WTC11 (cell line): Measurements from ENCODE around the gene ETF1. TPM values are rescaled to one million over a fixed set of nuclear protein-coding genes. Genes with fewer than 3 reads are reported as not detected.

Experiments used
- ATAC-seq: fragments of 200-7000 bp; cut with Tn5 transposase; 2 replicates; pipeline ENCODE4 v1.10.0; 2021; ENCODE audit warnings: mild to moderate bottlenecking, moderate library complexity
- CTCF ChIA-PET: fragments of 300-600 bp; sonication (Branson Sonifier 250); formaldehyde crosslinking; loops from one replicate; lab custom pipeline; 2021; ENCODE audit warnings: antibody characterized with exemption; lab: Charles Lee
- POLR2A ChIA-PET: fragments of 350-600 bp; sonication (Branson Sonifier 250); formaldehyde crosslinking; loops from one replicate; lab custom pipeline; 2021; ENCODE audit warnings: antibody characterized with exemption; lab: Charles Lee
- DNase-seq: peaks from one replicate; pipeline ENCODE4 v3.0.0; 2021; ENCODE audit warnings: low spot score
- H3K27ac Mint-ChIP-seq: 2 replicates; pipeline ENCODE4 v1.8.0; 2021; ENCODE audit warnings: mixed read lengths
- H3K27me3 Mint-ChIP-seq: 2 replicates; pipeline ENCODE4 v1.8.0; 2021; ENCODE audit warnings: low read depth, mild to moderate bottlenecking, moderate library complexity, mixed read lengths
- H3K36me3 Mint-ChIP-seq: 2 replicates; pipeline ENCODE4 v1.8.0; 2021; ENCODE audit warnings: mixed read lengths
- H3K4me1 Mint-ChIP-seq: 2 replicates; pipeline ENCODE4 v1.8.0; 2022; ENCODE audit warnings: mixed read lengths
- H3K4me3 Mint-ChIP-seq: 2 replicates; pipeline ENCODE4 v1.8.0; 2021; ENCODE audit warnings: mild to moderate bottlenecking, moderate library complexity, mixed read lengths
- H3K9me3 Mint-ChIP-seq: 2 replicates; pipeline ENCODE4 v1.8.0; 2021; ENCODE audit warnings: mixed read lengths
- ATF2 ChIP-seq: sonication (generic); formaldehyde crosslinking; IDR thresholded peaks from 2 replicates; pipeline ENCODE4 v1.8.1; 2022; ENCODE audit warnings: low read depth, missing genetic modification reagents, borderline replicate concordance
- CBFB ChIP-seq: sonication (generic); formaldehyde crosslinking; IDR thresholded peaks from 2 replicates; pipeline ENCODE4 v1.8.1; 2022; ENCODE audit warnings: mild to moderate bottlenecking, low read depth, missing genetic modification reagents
- CTCF ChIP-seq: fragments of 200-600 bp; IDR thresholded peaks from 2 replicates; pipeline ENCODE4 v1.8.0; 2022; ENCODE audit warnings: antibody characterized with exemption
- E2F4 ChIP-seq: sonication (generic); formaldehyde crosslinking; IDR thresholded peaks from 2 replicates; pipeline ENCODE4 v1.8.1; 2022; ENCODE audit warnings: low read depth, mild to moderate bottlenecking, moderate library complexity, missing genetic modification reagents, borderline replicate concordance
- EMX1 ChIP-seq: fragments of 250-450 bp; sonication (Bioruptor Pico); IDR thresholded peaks from 2 replicates; pipeline ENCODE4 v1.8.0; 2021; ENCODE audit warnings: mild to moderate bottlenecking
- ERG ChIP-seq: fragments of 250-450 bp; sonication (Bioruptor Pico); IDR thresholded peaks from 2 replicates; pipeline ENCODE4 v1.8.0; 2021; ENCODE audit warnings: mild to moderate bottlenecking
- ESRRA ChIP-seq: sonication (generic); formaldehyde crosslinking; IDR thresholded peaks from 2 replicates; pipeline ENCODE4 v1.8.1; 2022; ENCODE audit warnings: mild to moderate bottlenecking, missing genetic modification reagents, borderline replicate concordance
- ETV6 ChIP-seq: sonication (generic); formaldehyde crosslinking; IDR thresholded peaks from 2 replicates; pipeline ENCODE4 v1.8.1; 2022; ENCODE audit warnings: mild to moderate bottlenecking, missing genetic modification reagents
- GRHL2 ChIP-seq: fragments of 250-450 bp; sonication (Bioruptor Pico); IDR thresholded peaks from 2 replicates; pipeline ENCODE4 v1.8.0; 2022; ENCODE audit warnings: mild to moderate bottlenecking, moderate library complexity; ENCODE audit not compliant: insufficient replicate concordance, severe bottlenecking
- IRF2 ChIP-seq: sonication (generic); formaldehyde crosslinking; IDR thresholded peaks from 2 replicates; pipeline ENCODE4 v1.8.0; 2022; ENCODE audit warnings: low read depth, missing genetic modification reagents, borderline replicate concordance
- JUN ChIP-seq: sonication (generic); formaldehyde crosslinking; IDR thresholded peaks from 2 replicates; pipeline ENCODE4 v1.8.0; 2023; ENCODE audit warnings: mild to moderate bottlenecking, missing genetic modification reagents
- KAT7 ChIP-seq: sonication (generic); formaldehyde crosslinking; IDR thresholded peaks from 2 replicates; pipeline ENCODE4 v1.8.1; 2023; ENCODE audit warnings: missing genetic modification reagents, mild to moderate bottlenecking, borderline replicate concordance
- MAX ChIP-seq: sonication (generic); formaldehyde crosslinking; IDR thresholded peaks from 2 replicates; pipeline ENCODE4 v1.8.0; 2022; ENCODE audit warnings: mild to moderate bottlenecking, missing genetic modification reagents
- MXD4 ChIP-seq: fragments of 250-450 bp; sonication (Bioruptor Pico); IDR thresholded peaks from 2 replicates; pipeline ENCODE4 v1.8.0; 2021; ENCODE audit warnings: mild to moderate bottlenecking, moderate library complexity, borderline replicate concordance
- NFATC4 ChIP-seq: fragments of 250-450 bp; sonication (Bioruptor Pico); IDR thresholded peaks from 2 replicates; pipeline ENCODE4 v1.9.0; 2021; ENCODE audit warnings: mild to moderate bottlenecking
- NR3C1 ChIP-seq: sonication (generic); formaldehyde crosslinking; conservative IDR thresholded peaks from 2 replicates; pipeline ENCODE4 v1.8.1; 2023; ENCODE audit warnings: low read depth, mild to moderate bottlenecking, missing genetic modification reagents
- PRRX2 ChIP-seq: fragments of 250-450 bp; sonication (Bioruptor Pico); IDR thresholded peaks from 2 replicates; pipeline ENCODE4 v1.8.0; 2021; ENCODE audit warnings: mild to moderate bottlenecking
- RELA ChIP-seq: sonication (generic); formaldehyde crosslinking; IDR thresholded peaks from 2 replicates; pipeline ENCODE4 v1.8.1; 2022; ENCODE audit warnings: missing genetic modification reagents, mild to moderate bottlenecking, borderline replicate concordance
- RORB ChIP-seq: fragments of 250-450 bp; sonication (Bioruptor Pico); IDR thresholded peaks from 2 replicates; pipeline ENCODE4 v1.9.0; 2021; ENCODE audit warnings: mild to moderate bottlenecking
- SMAD4 ChIP-seq: sonication (generic); formaldehyde crosslinking; IDR thresholded peaks from 2 replicates; pipeline ENCODE4 v1.8.0; 2022; ENCODE audit warnings: mild to moderate bottlenecking, missing genetic modification reagents
- USF2 ChIP-seq: sonication (generic); formaldehyde crosslinking; IDR thresholded peaks from 2 replicates; pipeline ENCODE4 v1.8.1; 2023; ENCODE audit warnings: mild to moderate bottlenecking, missing genetic modification reagents, moderate library complexity
- ZNF263 ChIP-seq: sonication (generic); formaldehyde crosslinking; IDR thresholded peaks from 2 replicates; pipeline ENCODE4 v1.8.1; 2022; ENCODE audit warnings: low read depth, mild to moderate bottlenecking, moderate library complexity, missing genetic modification reagents
- ZNF671 ChIP-seq: fragments of 250-450 bp; sonication (Bioruptor Pico); IDR thresholded peaks from 2 replicates; pipeline ENCODE4 v1.8.0; 2021; ENCODE audit warnings: mild to moderate bottlenecking
- total RNA-seq: library from RNA; stranded (reverse); gene quantifications from 3 replicates; pipeline ENCODE4 v1.2.3, GENCODE V29; 2021

Gene ETF1
- total RNA-seq, 1 experiment from 2014 or later = 137 TPM

- TF ChIP-seq JUN (CRISPR knock-in tag) (no peak), CTCF (no peak), ZNF263 (CRISPR knock-in tag) (no peak), ZNF671 (CRISPR knock-in tag) (no peak), KAT7 (CRISPR knock-in tag) (no peak), ESRRA (CRISPR knock-in tag) (no peak), USF2 (CRISPR knock-in tag) (no peak), PRRX2 (peak; percentile 4; the same call in 1 of the 2 replicates), RELA (no peak), E2F4 (CRISPR knock-in tag) (no peak), MXD4 (CRISPR knock-in tag) (no peak), NFATC4 (peak; percentile 61; the same call in 1 of the 2 replicates), ERG (0 out of 2 replicates have a peak, but pooled peaks have one; percentile 14), IRF2 (CRISPR knock-in tag) (no peak), NR3C1 (CRISPR knock-in tag) (no peak; the same call in 1 of the 2 replicates)
Observed at GRCh38 chr5:138466125-138466899, 76.7 kb downstream of the ETF1 start (continued).

- Mint-ChIP-seq H3K36me3 (peaks cover 22% of the 10 kb centered on the region), H3K27me3 (peaks cover 34% of the 10 kb centered on the region), H3K9me3 (no peaks in the 10 kb centered on the region), H3K4me1 (0 out of 2 replicates have a peak, but pooled peaks cover 7% of the 10 kb centered on the region), H3K4me3 (peak within 1 kb of the TSS; percentile 83), H3K27ac (peak within 1 kb of the TSS; percentile 94)
- peak; percentile 56 for ATAC-seq
- ChIA-PET CTCF (interaction anchor here (0.6 to 13.9 kb wide), 23 partner anchors 10 to 529 kb away, joined by 3 to 254 read pairs (median 3); partner anchors contain the start of genes ETF1, HSPA9, KDM3B and KIF20A), POLR2A (interaction anchor here (0.6 to 3.3 kb wide), 13 partner anchors 9 to 114 kb away, joined by 3 to 28 read pairs (median 5); partner anchors contain the start of genes ETF1, HSPA9 and KDM3B)
- DNase-seq = peak; percentile 96
- TF ChIP-seq ATF2 (CRISPR knock-in tag) (no peak), IRF2 (CRISPR knock-in tag) (no peak), SMAD4 (CRISPR knock-in tag) (0 out of 2 replicates have a peak, but pooled peaks have one; percentile 2), GRHL2 (CRISPR knock-in tag) (no peak), RORB (peak; percentile 18; the same call in 1 of the 2 replicates), MAX (CRISPR knock-in tag) (0 out of 2 replicates have a peak, but pooled peaks have one; percentile 25), EMX1 (CRISPR knock-in tag) (peak; percentile 91), USF2 (CRISPR knock-in tag) (peak; percentile 34; the same call in 1 of the 2 replicates), CBFB (CRISPR knock-in tag) (0 out of 2 replicates have a peak, but pooled peaks have one; percentile 39), ETV6 (no peak)
Observed at GRCh38 chr5:138465261-138466124, 77.5 kb downstream of the ETF1 start, which contains the start of gene EGR1. EGR1 (plus strand) TSS chr5:138465479; CDS start chr5:138465762, 283 bp downstream.
